Caco-2 (cell line): ENCODE measurements around the gene AOPEP. TPM values are rescaled to one million over a fixed set of nuclear protein-coding genes. Genes with fewer than 3 reads are reported as not detected.

ENCODE experiments used
- BruUV-seq: library from RNA; stranded (reverse); fragments of 400-500 nt; replicated peaks from 2 replicates; lab custom pipeline; 2021; lab: Mats Ljungman, UMichigan
- CTCF ChIA-PET: fragments of 300-600 bp; sonication (Branson Sonifier 250); formaldehyde crosslinking; loops from one replicate; lab custom pipeline; 2022; ENCODE audit warnings: antibody characterized with exemption; lab: Charles Lee
- POLR2A ChIA-PET: fragments of 300-600 bp; sonication (Branson Sonifier 250); formaldehyde crosslinking; loops from one replicate; lab custom pipeline; 2022; ENCODE audit warnings: antibody characterized with exemption; lab: Charles Lee
- DNase-seq, 2 experiments: peaks; one replicate each; pipeline versions ENCODE4 v3.0.0 to v3.0.0-alpha.2; 2020 to 2022
- H3K27me3 ChIP-seq: replicated peaks from 2 replicates; pipeline ENCODE4 v1.6.0; 2011; ENCODE audit warnings: low read length; ENCODE audit not compliant: control insufficient read depth, insufficient read depth
- H3K36me3 ChIP-seq: 2 replicates; pipeline ENCODE4 v1.5.1; 2011; ENCODE audit warnings: low read length; ENCODE audit not compliant: control insufficient read depth, insufficient read depth
- H3K4me1 ChIP-seq: fragments of 250-450 bp; sonication (Bioruptor Pico); 2 replicates; pipeline ENCODE4 v1.5.1; 2020; ENCODE audit warnings: mild to moderate bottlenecking
- H3K4me3 ChIP-seq: 2 replicates; pipeline ENCODE4 v1.5.1; 2011; ENCODE audit warnings: low read depth, mild to moderate bottlenecking, control low read depth, low read length
- H3K9me3 ChIP-seq: fragments of 250-450 bp; sonication (Bioruptor Pico); 2 replicates; pipeline ENCODE4 v1.5.1; 2020; ENCODE audit warnings: mild to moderate bottlenecking, moderate library complexity
- H3K27ac Mint-ChIP-seq: one replicate; pipeline ENCODE4 v1.8.0; 2022; ENCODE audit warnings: mixed read lengths; ENCODE audit not compliant: unreplicated experiment
- H3K27me3 Mint-ChIP-seq: one replicate; pipeline ENCODE4 v1.8.0; 2022; ENCODE audit warnings: mixed read lengths; ENCODE audit not compliant: insufficient read depth, unreplicated experiment
- H3K36me3 Mint-ChIP-seq: one replicate; pipeline ENCODE4 v1.8.0; 2022; ENCODE audit warnings: mild to moderate bottlenecking, mixed read lengths; ENCODE audit not compliant: insufficient read depth, unreplicated experiment
- H3K4me1 Mint-ChIP-seq: one replicate; pipeline ENCODE4 v1.8.0; 2022; ENCODE audit warnings: low read depth, mixed read lengths; ENCODE audit not compliant: unreplicated experiment
- H3K4me3 Mint-ChIP-seq: one replicate; pipeline ENCODE4 v1.8.0; 2022; ENCODE audit warnings: mild to moderate bottlenecking, moderate library complexity, mixed read lengths; ENCODE audit not compliant: unreplicated experiment
- H3K9me3 Mint-ChIP-seq: one replicate; pipeline ENCODE4 v1.8.0; 2022; ENCODE audit warnings: mixed read lengths; ENCODE audit not compliant: unreplicated experiment
- intact Hi-C: fragments of 100-400 bp; cut with micrococcal nuclease; formaldehyde crosslinking; loops from one replicate; pipeline ENCODE4 v1.10.0; 2022; ENCODE audit not compliant: unreplicated experiment
- total RNA-seq: library from RNA; stranded (reverse); gene quantifications from 2 replicates; pipeline ENCODE4 v1.2.3, GENCODE V29; 2022
- TF ChIP-seq, protein P1 (sequence below), 2 experiments: fragments of 200-600 bp in 1 of 2; IDR thresholded peaks; 1 replicate in 1 of 2; 2 replicates in 1 of 2; pipeline versions ENCODE4 v1.5.1 to v1.8.0; 2011 to 2022; ENCODE audit warnings: antibody characterized with exemption in 1 of 2, control low read depth in 1 of 2, inconsistent platforms in 1 of 2, low read depth in 1 of 2, low read length in 1 of 2, mild to moderate bottlenecking in 1 of 2, moderate library complexity in 1 of 2; ENCODE audit not compliant: insufficient read depth in 1 of 2, severe bottlenecking in 1 of 2, unreplicated experiment in 1 of 2

Gene AOPEP
- total RNA-seq, 1 experiment from 2014 or later = 63.3 TPM

- H3K9me3 ChIP-seq = no peaks in the 10 kb centered on the region
- peak overlapping the region; percentile 96 for H3K27ac Mint-ChIP-seq
- H3K4me1 Mint-ChIP-seq = peaks cover 52% of the 10 kb centered on the region
- no peaks in the 10 kb centered on the region for H3K27me3 ChIP-seq
- TF ChIP-seq, protein P1, sequence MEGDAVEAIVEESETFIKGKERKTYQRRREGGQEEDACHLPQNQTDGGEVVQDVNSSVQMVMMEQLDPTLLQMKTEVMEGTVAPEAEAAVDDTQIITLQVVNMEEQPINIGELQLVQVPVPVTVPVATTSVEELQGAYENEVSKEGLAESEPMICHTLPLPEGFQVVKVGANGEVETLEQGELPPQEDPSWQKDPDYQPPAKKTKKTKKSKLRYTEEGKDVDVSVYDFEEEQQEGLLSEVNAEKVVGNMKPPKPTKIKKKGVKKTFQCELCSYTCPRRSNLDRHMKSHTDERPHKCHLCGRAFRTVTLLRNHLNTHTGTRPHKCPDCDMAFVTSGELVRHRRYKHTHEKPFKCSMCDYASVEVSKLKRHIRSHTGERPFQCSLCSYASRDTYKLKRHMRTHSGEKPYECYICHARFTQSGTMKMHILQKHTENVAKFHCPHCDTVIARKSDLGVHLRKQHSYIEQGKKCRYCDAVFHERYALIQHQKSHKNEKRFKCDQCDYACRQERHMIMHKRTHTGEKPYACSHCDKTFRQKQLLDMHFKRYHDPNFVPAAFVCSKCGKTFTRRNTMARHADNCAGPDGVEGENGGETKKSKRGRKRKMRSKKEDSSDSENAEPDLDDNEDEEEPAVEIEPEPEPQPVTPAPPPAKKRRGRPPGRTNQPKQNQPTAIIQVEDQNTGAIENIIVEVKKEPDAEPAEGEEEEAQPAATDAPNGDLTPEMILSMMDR (IDR thresholded peaks at IDR 0.05; ENCODE audit: insufficient read depth in 1 of 2, low read depth in 1 of 2, low read length in 1 of 2, severe bottlenecking in 1 of 2, unreplicated experiment in 1 of 2) = no peak
- TSS peak; percentile 91 for BruUV-seq
- peak overlapping the region; percentile 64 for H3K4me3 Mint-ChIP-seq
- peaks cover 55% of the 10 kb centered on the region for H3K4me1 ChIP-seq
- ChIA-PET POLR2A (interaction anchor here (0.6 kb wide), 1 partner anchor 175 kb away, joined by 3 read pairs; no protein-coding TSS in a partner anchor), CTCF (no interaction called here)
- H3K27me3 Mint-ChIP-seq = no peaks in the 10 kb centered on the region
- DNase-seq = peak; percentile 83 to 89
- no peaks in the 10 kb centered on the region for H3K9me3 Mint-ChIP-seq
- no peaks in the 10 kb centered on the region for H3K36me3 ChIP-seq
- peaks cover 7% of the 10 kb centered on the region for H3K36me3 Mint-ChIP-seq
- intact Hi-C loops = loop anchor here (1.0 to 5.0 kb wide), 4 partner anchors 17 to 125 kb away; no protein-coding TSS in a partner anchor
- H3K4me3 ChIP-seq = no peak overlapping the region
Measured at GRCh38 chr9:94867281-94867841, 140.9 kb downstream of the AOPEP start.

GRCh38 chr9:94867842-94868312 is 141.4 kb downstream of the AOPEP start:
- H3K4me1 ChIP-seq = peaks cover 60% of the 10 kb centered on the region
- intact Hi-C loops = loop anchor here (1.0 to 5.0 kb wide), 4 partner anchors 17 to 124 kb away; no protein-coding TSS in a partner anchor
- Mint-ChIP-seq H3K9me3 (no peaks in the 10 kb centered on the region), H3K4me3 (no peak overlapping the region), H3K36me3 (peaks cover 7% of the 10 kb centered on the region), H3K4me1 (peaks cover 57% of the 10 kb centered on the region), H3K27me3 (no peaks in the 10 kb centered on the region), H3K27ac (peak overlapping the region; percentile 96)
- H3K36me3 ChIP-seq = no peaks in the 10 kb centered on the region
- no TSS peak for BruUV-seq
- no peaks in the 10 kb centered on the region for H3K27me3 ChIP-seq
- CTCF ChIA-PET = no interaction called here
- TF ChIP-seq, protein P1 (IDR thresholded peaks at IDR 0.05; ENCODE audit: insufficient read depth in 1 of 2, low read depth in 1 of 2, low read length in 1 of 2, severe bottlenecking in 1 of 2, unreplicated experiment in 1 of 2) = no peak
- no peak for DNase-seq
- no peak overlapping the region for H3K4me3 ChIP-seq
- POLR2A ChIA-PET = interaction anchor here (0.6 kb wide), 1 partner anchor 176 kb away, joined by 3 read pairs; no protein-coding TSS in a partner anchor
- no peaks in the 10 kb centered on the region for H3K9me3 ChIP-seq

- peaks cover 62% of the 10 kb centered on the region for H3K4me1 Mint-ChIP-seq
- peaks cover 66% of the 10 kb centered on the region for H3K4me1 ChIP-seq
- H3K4me3 Mint-ChIP-seq = no peak overlapping the region
Measured at GRCh38 chr9:94868464-94868863, 142.0 kb downstream of the AOPEP start.

More at GRCh38 chr9:94868464-94868863, 142.0 kb downstream of the AOPEP start:
- POLR2A ChIA-PET = no interaction called here
- Mint-ChIP-seq H3K27me3 (no peaks in the 10 kb centered on the region), H3K27ac (peak overlapping the region; percentile 96), H3K36me3 (peaks cover 7% of the 10 kb centered on the region), H3K9me3 (no peaks in the 10 kb centered on the region)
- intact Hi-C loops = loop anchor here (5.0 kb wide), 2 partner anchors 44 to 124 kb away; no protein-coding TSS in a partner anchor
- TF ChIP-seq, protein P1 (IDR thresholded peaks at IDR 0.05; ENCODE audit: insufficient read depth in 1 of 2, low read depth in 1 of 2, low read length in 1 of 2, severe bottlenecking in 1 of 2, unreplicated experiment in 1 of 2) = no peak
- Histone ChIP-seq H3K36me3 (no peaks in the 10 kb centered on the region), H3K4me3 (no peak overlapping the region), H3K9me3 (no peaks in the 10 kb centered on the region), H3K27me3 (no peaks in the 10 kb centered on the region)
- no TSS peak for BruUV-seq
- no peak for DNase-seq
- CTCF ChIA-PET = no interaction called here
